NOMO-1 treated with DMSO at 0.1 percent for 48 hours (cell line): ENCODE measurements around the gene TNS1.

ENCODE experiments used
- DNase-seq: peaks from one replicate; lab custom pipeline; 2025; ENCODE audit not compliant: unreplicated experiment; lab: John Stamatoyannopoulos, UW

TNS1 gene

DNA sequence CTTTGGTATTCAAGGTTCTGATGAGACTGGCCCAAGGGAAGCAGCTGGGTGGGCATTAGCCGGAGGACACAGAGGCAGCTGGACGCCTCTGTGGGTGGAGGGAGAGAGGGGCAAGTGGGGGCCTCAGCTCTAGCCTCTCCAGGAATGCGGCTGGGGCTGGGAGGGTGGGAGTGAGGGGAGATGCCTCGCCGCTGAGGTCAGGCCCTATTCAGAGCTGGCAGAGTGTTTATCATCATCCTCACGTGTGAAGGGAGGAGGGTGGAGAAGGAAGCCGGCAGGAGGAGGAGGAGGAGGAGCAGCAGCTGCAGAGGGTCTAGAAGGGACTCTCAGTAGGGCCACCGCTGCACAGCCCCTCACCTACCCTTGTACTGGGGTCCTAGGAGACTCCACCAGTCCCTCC lies 43.1 kb downstream of the TNS1 start:
- DNase-seq: no peak

DNA sequence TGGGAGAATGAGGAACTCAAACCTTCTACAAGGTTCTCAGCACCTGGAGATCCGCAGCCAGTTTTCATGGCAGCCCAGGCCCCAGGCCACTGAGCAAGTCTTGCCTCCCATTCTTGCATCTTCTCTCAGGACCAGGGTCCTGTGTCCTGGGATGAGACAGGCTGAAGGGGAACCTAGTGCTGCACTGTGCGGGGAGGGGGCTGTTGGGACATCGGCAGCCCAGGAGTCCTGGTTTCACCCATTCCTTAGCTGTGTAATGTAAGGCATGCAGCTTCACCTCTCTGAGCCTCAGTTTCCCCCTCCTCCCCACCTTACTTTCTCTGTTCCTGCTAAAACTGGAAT lies 43.9 kb downstream of the TNS1 start:
- DNase-seq: no peak

DNA sequence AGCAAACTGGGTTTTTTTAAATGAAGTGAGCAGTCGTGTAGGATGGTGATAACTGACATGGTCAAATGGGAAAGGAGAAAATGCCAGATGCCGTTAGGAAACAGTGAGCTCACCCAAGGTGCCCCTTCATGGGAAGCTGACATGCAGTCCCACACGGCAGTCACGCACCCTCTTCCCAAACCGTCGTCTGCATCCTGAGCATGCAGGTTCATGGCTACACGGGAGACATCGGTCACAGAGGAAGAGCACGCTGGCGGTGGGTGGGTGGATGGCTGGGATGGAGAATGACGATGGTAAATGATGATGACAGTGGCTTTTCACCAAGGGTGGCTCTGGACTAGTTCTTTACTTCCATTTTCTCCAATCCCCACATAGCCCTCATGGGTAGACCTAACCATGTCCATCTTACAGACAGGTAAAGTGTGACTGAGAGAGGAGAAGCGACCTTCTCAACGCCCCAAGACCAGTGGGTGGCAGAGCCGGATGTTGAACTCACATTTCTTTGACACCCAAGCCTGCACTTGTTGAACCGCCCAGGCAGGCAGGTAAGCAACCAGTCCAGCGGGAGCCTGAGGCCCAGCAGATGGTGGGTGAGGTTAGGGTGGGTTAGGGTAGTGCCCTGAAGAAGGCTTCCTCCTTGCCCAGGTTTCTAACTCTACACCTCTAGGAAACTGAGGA lies 44.5 kb downstream of the TNS1 start:
- no peak for DNase-seq

DNA sequence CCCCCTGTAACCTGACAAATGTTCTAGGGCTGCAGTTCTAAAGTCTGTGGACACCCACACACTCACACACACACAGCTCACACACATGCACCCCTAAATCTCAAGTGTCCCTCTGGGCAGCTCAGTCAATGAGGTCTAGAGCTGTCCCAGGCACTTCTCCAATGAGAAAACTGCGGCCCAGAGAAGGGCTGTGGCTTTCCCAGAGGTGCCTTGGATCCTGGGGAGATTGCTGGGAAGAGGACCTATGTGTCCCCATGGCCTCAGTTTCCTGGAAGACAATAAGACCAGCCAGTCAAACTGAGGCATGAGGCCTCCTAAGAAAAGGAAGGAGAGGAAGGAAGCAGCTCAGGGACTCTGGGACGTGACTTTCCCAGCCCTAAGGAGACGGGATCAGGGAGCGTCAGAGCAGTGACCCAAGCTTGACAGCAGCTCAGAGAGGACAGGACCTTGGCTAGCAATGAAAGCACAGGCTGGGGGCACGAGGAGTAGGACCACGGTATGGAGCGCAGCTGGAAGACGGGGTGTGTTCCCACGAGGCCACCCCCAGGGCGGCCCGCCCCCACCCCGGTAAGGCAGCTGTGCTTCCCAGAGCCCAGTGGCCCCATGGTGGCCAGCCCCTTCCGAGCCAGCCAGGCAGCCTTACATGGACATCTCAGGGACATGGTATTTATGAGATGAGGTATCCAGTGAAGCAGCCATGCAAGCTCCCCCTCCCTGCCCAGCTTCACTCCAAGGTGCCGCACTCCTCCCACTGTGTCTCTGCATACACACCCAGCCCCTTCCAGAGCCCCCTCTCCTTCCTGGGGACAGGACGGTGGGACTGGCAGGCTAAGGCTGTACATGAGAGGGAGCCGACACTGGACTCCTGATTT lies 46.0 kb downstream of the TNS1 start:
- no peak for DNase-seq

DNA sequence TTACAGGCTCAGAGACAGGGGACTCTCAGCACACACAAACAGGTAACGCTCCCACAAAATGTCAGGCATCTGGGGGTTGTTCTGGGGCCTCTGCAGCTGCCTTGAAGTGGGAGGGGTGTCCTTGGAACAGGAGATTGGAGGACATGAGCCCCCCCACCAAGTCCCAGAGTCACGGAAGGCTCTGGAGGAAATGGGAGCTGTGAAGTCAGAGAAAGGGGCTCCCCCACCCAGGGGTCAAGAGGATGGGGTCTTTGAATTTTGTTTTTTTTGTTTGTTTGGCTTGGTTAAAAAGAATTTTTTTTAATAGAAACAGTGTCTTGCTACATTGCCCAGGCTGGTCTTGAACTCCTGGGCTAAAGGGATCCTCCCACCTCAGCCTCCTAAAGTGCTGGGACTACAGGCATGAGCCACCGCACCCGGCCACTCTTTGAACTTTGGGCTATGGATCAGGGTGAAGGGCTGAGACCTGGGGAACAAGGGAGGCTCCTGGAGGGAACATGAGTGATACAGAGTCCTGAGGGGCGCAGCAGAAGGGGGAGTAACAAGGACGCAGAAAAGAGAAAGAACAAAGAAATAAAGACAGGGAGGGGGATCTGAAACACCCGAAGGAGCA lies 46.8 kb downstream of the TNS1 start:
- DNase-seq: no peak

DNA sequence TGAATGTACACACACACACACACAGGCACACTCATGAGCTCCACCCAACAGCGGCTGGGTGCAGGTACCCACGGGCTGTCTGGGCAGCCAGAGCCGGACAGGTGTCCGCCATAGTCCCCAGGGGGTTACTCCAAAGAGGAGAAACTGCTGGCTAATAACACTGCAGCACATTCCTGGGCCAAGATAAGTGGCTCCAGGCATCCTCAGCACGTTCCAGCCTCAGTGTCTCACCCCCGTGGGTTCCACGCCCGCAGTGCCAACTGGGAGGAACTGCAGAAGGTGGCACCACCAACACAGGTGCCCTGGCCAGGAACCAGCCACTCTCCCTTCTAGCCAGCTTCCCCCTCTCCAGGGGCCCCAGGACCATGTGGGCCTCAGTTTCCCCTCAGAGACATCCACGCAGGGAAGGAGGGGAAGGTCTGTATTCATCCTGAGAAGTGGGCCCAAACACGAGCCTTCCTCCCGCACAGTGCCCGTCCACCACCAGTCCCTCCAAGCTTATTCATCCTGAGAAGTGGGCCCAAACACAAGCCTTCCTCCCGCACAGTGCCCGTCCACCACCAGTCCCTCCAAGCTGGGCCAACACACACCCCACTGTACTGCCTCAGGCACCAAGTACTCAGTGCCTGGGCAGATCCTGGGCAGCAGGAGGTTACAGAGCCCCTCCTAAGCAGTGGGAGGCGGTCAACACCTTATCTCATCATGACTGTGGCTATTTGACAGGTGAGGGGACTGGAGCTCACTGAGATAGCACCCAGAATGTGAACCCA lies 47.6 kb downstream of the TNS1 start:
- DNase-seq: no peak

DNA sequence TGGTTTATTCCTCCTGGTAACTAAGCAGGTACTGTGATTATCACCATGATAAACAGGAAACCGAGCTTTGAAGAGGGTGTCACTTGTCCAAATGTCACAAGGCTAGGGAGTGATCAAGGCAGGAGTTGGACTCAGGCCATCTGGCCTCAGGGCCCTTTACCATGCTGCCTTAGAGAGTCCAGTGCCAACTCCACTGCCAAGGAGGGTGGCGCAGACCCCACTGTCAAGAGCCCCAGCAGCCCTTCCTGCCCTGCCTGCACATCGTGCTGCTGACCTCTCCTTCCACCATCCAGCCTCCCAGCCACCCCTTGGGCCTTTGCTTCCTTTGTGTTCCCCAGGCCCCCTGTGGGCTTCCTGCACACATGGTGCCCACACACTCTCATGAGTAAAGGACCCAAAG lies 48.3 kb downstream of the TNS1 start:
- DNase-seq: no peak

DNA sequence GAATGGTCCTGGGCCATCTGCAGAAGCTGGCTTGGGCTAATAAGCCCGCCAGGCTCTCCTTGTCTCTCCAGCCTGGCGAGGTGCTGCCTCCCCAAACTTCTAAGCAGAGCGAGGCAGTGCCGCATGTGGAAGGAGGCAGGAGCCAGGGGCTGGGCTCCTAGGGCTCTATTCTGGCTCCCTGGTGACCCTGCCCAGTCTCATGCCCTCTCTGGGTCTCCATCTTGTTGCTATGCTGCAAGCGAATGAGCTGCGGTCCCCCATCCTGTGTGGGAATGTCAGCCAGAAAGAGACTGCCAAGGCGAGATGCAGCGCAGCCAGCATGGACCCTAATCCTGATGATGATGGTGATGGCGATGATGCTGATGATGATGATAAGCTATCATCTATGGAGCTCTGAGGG lies 48.7 kb downstream of the TNS1 start:
- no peak for DNase-seq

DNA sequence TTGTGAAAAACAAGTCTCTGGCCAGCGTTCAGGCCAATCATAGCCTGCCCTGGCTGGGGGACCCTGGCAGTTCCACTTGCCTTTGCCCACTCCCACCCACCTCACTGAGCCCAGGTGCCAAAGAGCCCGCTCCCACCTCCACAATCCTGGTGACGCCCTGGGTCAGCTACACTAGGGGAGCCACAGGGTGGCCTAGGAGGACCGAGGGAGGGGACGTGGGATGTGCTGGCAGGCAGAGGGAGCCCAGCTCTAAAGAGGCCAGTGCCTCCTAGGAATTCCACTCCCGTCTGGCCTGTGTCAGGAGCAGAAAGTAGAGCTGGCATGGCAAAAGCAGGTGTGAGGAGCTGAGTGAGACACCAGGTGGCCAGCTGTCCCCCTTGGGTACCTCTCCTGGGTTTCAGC lies 49.3 kb downstream of the TNS1 start:
- no peak for DNase-seq

DNA sequence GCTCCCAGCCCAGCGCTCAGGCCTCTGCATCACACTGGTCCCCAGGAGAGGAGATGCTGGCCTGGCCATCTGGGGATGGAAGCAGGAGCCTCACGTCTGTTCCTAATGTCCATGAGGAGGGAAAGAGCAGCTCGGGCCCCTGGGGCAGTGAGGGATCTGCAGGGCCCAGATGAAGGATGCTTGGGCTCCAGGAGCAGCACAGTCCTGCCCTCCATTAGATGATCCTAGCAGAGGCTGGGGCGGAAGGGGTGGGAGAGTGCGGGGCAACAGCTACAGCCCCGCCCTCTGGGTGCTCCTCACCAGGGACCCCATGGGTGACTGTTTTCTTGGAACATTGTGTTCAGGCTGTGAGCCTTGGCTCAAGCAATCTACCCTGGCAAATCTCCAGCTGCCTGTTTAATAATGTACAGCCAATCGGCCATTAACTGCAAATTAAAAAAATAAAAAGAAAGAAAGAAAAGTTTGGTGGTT lies 49.7 kb downstream of the TNS1 start:
- no peak for DNase-seq

DNA sequence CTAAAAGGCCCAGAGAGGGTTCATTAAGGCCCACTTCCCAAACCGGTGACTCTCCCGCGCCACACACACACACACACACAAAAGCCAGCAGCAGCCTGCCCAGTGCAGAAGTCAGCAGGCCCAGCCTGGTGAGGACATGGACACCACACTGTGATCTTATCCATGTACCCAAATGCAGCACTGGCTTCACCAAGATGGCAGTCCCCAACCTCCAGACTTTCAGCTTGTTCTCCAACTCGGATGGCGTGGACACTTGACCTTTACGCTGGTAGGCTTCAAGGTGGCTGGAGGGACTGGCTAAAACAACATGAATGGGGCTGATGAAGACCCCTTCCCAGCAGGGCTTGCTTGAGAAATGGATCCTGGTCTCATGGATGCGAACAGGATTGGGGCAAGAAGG lies 50.4 kb downstream of the TNS1 start:
- DNase-seq: no peak

DNA sequence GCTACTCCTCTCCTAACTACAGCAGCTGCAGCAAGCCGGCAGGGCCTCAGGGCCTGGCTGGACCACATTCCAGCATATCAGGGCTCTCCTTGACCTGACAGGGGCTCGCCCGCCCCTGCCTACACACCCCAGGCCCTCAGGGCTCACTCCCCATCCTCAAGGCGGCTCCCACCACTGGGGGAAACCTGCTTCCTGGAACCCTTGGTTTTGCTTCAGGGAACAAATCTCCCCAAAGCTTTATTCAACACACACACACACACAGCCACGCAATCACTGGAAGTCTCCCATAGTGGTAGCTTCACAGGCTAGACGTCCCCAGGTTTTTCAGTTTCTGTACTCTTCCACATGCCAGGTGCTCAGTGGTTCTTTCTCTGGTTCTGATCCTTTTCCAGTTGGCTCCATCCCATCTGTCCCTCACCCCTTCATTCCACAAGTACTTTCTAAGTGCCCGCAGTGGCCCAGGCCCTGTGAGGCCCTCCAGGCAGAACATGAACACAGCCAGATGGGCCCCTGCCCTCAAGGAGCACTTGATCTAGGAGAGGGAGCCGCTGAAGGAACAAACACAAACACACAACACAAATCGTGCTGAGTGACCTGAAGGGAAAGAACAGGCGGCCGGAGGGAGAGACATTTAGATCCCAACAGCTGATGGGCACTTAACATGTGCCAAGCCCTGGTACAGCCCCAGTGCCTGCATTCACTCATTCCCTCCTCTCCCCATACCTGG lies 51.1 kb downstream of the TNS1 start:
- DNase-seq: no peak

DNA sequence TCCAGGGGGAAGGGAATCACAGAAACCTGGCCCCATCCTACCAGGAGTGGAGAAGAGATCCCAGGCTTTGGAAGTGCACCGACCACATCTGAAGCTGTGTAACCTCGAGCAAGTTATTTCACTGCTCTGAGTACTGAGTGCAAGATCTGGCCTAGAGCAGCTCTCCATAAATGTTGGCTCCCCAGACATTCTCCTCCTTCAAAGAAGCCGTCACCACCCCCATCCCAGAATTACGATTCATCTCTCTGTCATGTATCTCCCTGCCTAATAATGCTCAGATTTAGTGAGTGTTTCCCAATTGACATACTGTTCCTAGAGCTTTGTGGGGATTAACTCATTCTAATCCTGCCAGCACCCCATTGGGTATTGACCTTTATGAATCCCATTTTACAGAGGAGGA lies 51.7 kb downstream of the TNS1 start:
- DNase-seq: no peak

DNA sequence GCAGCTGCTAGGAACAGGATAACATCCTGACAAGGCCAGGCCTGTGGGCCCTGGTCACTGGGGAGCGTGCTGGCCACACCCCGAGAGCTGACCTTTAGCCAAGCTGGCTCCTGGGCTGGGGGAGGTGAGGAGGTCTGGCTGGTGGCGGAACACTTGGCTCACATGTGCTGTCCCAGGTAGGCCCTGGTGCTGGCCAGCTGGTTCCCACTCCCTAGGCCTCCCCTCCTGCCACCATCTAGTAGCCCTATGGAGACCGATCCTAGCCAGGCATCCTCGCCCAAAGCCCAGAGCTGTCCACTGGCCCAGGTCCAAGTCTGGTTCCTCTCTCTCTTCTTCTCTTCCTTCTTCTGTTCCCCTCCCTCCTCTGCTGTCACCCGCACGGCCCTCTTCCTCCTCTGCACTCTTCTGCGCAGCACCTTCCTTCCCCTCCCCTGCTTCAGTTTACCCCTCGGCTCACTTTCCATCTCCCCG lies 52.4 kb downstream of the TNS1 start:
- DNase-seq: no peak

DNA sequence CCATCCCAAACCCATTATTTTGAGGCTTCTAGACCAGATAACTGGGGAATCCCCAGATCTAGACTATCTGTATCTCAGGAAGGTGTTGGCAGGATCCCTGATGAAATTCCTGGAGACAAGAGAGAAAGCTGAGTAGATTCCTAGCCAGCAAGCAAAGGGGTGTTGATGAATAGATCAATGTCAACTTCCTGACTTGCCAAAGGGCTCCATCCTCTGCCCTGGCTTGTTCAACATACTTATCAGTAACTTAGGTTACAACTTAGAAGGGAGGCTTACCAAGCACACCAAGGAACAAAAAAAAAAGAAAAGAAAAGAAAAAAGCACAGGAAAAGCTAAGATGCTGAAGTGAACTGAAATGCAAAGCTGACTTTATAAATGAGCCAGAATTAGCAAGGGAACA lies 53.3 kb downstream of the TNS1 start:
- no peak for DNase-seq

DNA sequence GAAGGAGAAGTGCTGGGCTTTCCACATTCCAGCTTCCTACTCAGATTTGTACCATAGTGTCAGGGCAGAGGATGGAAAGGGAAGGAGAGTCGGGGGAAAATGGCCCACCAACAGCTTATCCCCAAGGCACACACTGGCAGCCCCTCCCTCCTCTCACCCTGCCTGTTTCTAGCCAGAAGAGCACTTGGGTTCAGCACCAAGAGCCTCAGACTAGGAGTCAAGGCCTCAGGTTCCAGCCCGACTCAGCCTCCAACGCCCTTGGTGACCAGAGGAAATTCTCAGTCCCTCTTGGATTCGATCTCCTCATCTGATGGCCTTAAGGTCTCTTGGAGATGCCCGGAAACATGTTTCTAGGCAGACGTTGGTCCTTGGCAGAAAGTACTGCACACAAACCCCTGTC lies 53.9 kb downstream of the TNS1 start:
- no peak for DNase-seq

DNA sequence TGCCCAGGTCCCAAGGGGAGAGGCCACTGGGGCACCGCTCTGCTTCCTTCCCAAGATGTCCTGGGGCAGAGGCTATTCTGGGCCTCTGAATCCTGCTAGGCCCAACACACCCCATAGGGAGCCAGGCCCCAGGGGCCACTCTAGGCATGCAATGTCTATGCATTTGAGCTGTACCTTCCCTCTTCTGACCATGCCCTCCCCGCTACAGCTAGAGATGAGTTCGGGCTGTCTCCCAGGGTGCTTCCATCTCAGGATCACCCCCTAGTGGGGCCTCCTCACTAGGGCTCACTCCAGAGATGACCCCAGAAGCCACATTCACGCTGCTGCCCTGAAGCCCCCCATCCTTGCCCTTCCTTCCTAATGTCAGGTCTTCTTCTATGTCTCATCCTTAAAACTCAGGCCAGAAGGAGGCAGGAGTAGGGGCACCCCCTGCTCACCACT lies 54.4 kb downstream of the TNS1 start:
- DNase-seq: no peak

DNA sequence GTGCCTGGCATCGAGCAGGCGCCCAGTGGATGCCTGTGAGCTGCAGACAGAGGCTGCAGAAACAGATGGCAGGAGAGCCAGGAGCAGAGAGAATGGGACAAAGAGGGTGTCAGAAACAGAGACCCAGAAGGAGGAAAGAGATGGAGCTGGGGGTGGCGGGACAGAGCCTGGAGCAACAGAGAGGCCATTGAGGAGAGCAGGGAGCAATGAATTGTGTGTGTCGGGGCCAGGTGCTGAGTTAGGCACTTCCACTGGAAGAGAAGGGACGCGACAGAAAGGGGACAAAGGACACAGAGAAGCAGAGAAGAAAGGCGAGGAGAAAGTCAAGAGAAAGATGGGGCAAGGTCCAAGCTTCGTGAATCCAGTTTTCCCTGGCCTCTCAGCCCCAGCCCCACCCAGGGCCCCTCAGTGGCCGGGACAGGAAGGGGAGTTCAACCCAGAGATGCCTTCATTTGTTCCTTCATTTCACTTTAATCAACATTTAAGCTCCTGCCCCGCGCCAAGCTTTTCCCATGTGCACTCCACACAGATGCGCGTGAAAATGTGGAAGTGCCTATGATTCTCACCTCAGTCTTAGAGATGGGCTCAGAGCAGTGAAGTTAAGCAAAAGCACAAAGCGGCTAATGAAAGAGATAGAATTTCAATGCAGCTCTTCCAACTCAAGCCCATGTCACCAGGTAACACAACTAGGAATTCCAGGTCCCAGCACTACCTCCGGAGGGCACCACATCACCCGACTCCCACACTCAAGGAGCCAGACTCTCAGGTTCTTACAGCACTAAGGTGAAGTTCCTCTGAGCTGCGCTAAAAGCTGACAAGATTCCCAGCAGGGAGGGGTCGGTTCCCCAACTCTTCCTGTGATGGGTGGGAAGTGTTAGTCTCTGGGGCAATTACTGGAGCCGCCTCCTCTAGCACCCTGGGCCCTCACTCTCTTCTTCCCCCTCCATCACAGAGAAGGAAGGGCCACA lies 55.1 kb downstream of the TNS1 start:
- no peak for DNase-seq

DNA sequence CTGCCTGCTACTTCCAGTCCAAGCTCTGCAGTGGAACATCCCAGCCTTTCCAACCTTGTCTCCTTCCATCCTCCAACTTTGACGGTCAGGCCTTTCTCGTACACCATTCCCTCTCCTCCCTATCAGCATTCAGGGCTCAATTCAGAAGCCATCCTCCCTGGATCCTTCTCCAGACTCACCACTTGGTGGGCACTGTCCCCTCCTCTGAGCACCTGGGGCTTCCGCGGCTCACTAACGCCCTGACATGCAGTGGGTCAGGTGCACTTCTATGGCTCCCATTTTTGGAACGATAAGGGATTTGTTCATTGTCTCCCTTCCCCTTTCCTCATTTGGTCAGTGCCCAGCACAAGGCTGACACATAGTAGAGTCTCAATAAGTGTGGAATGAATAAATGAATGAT lies 56.7 kb downstream of the TNS1 start:
- no peak for DNase-seq
